HG02973 (cell line): ENCODE data around the gene C7orf25.
"Not testable (repeated sequence)": the region's sequence is repeated elsewhere in the genome, so short reads cannot be mapped to it uniquely, and the experiment has no call there.

Source experiments
- ATAC-seq: cut with Tn5 transposase; IDR thresholded peaks from one replicate; pipeline ENCODE4 v1.9.1; 2021; ENCODE audit warnings: moderate library complexity; ENCODE audit not compliant: unreplicated experiment

C7orf25 gene

DNA sequence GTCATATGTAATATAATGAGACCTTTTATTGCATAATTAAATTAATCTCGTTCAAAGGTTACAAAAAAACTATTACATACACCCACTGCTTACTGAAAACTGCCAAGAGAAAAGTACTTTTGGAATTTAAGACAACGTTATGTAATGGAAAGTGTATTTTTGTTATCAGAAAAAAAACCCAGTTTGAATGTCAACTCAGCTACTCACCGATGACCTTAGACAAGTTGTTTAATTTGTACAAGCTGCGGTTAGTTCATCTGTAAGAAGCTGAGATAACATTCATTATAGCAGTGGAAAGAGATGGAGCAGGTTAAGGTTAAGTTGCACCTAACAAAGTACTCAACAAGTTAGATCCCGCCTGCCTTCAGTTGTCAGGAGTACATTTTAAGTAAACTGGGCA, 19.0 kb upstream of the C7orf25 start:
- ATAC-seq = no peak

DNA sequence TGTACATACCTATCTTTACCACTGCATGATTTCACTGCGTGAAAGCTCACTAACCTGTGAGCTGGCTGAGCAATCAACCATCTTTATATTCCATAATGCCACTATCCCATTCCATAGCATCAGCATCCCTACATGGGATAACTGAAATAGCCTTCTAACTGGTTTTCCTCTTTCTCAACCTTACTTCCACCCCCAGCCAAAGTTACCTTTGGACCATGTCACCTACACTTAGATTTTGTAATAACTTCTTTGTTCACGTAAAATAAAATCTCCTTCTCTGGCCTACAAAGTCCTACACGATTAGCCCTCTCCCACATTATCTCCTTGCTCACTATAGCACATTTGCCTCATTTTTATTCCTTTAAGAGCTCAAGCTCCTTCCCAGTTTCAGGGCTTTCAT, 17.6 kb upstream of the C7orf25 start:
- ATAC-seq = no peak

DNA sequence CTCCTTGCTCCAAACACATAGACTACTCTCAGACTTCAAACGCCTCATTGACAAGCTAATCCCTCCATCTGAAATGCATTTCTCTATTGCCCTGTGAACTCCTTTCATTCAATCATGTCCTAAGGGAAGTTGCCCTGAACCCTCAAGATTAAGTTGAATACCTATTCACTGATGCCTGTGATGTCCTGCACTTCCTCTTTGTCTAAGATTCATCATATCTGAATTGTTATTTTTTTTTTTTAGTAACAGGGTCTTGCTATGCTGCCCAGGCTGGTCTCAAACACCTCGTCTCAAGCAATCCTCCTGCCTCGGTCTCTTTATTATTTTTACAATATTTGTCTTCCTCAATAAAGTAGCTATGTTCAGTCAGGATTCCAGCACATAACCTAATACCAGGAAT, 16.9 kb upstream of the C7orf25 start:
- ATAC-seq = no peak

DNA sequence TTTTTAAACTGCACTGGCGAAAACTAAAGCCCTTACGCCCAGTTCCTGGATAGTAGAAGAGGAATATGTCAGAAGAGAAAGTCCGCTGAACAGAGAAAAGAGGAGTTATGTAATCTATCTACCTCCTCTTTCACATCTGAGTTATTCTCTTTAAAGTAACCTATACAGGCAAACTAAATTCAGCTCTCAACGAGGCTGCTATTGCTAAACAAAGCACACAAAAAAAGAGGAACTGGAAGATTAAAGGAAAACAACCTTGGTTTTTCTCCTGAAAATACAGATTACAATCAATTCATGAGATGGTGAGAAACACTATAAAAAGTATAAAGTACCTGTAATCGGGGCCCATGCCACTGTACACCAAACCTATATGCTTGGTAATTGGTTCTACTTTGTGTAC, 14.3 kb upstream of the C7orf25 start:
- no peak for ATAC-seq

DNA sequence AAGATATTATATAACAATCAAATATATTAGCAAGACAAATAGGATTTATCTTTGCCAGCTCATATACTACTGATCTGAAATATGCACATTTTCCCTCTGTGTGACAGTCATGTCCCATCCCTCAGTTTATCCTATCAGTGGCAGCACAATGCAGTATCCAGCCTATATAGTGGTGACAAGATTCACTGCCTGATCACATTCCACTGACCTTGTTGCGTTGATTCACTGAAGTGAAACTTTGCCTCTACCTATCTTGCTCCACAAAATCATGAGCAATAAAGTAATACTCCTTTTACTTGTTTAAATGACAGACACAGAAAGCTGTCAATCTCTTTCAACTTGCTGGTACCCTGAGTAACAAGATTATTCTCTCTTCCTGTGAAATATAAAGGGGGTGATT, 13.8 kb upstream of the C7orf25 start:
- no peak for ATAC-seq

DNA sequence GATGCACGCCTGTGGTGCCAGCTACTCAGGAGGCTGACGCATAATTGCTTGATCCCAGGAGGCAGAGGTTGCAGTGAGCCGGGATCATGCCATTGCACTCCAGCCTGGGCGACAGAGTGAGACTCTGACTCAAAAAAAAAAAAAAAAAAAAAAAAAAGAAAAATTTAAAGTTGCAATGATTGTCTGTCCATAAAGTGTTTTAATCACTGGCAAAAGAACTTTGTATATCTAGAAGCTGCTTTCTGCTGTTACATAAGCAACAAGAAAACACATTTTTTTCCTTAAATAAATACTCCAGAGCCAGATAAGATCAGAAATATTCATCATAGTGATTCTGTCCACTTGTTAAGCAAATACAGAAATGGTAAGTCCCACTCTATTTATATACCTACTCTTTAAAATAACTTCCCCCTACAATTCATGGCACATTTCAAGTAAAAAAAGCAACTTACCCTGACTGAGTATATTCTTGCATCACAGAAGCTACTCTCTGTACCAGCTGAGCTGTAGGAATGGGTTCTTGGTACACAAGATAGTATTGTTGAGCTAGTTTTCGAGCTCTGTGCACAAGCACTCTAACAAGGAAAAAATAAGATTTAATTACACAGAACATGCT, 12.5 kb upstream of the C7orf25 start:
- ATAC-seq = no peak

DNA sequence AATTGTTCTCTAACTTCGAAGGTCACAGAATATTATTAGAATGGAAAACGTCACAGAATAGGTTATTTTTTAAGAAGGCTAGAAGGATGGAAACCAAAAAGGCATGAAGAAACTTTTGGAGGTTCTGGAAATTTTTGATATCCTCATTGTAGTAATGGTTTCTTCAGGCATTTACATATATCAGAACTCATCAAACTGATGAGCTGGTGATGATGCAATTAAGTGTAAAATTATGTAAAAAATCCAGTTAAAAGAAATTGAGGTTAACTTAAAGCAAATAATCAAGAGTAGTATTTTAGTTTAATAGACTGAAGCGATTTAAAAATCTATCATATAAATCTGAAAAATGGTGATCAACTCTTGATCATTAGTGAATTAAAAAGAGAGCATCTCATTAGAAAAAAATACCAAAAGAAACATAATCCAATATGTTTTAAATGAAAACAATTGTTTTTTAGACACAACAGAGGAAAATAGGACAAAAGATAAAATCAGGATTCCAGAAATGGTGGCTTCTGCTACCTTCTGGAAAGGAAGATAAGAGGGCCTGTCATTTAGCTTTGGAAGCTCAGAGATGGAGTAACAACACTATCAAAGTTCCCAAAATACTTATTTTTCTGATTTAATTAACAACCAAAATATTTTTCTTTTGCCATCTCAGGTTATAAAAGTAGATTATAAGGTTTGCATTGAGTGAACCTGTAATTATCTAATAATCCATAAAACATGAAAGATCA, 10.3 kb upstream of the C7orf25 start:
- ATAC-seq = no peak

DNA sequence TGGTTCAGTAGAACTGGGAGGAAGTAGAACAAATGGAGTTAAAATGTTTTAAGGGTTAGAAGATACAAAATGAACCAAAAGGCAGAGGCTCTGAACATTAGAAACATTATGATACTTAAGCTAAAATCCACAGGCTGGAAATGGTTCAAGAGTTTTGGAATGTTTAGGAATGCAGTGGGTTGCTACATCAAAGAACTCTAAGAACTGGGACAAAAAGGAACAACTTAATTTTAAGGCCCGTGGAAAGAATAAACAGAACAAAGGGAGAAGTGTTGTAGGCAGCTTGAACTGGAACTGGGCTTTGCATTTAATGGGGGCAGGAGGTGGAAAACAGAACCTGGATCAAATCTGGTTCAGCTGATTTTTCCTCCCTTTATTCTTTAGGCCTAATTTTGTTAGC, 3.5 kb upstream of the C7orf25 start:
- ATAC-seq = no peak

DNA sequence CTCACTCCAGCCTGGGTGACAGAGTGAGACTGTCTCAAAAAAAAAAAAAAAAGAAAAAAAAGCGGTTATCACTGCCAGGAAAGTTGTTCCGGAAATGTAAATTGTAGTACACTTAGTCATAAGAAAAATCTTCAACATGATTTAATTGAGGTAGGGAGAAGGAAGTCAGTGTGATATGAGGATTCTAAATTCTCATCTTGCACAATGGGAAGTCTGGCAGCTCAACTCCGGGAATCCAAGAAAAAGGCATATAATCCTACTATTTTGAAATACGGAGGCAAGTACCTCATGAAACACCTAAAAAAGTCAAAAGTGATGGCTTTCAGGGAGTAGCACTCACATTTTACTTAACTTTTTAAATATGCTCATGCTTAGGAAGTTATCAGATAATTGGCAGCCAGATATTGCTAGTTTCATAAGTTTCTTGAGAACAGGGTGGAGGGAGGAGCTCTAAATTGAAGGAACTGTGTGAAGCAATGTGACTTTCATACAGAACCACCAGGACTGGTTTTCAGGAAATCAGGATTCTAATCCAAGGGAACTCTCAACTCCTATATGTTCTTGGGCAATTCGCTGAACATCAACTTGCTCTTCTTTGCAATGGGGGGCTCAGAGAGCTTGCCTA, 2.7 kb upstream of the C7orf25 start:
- ATAC-seq = no peak

DNA sequence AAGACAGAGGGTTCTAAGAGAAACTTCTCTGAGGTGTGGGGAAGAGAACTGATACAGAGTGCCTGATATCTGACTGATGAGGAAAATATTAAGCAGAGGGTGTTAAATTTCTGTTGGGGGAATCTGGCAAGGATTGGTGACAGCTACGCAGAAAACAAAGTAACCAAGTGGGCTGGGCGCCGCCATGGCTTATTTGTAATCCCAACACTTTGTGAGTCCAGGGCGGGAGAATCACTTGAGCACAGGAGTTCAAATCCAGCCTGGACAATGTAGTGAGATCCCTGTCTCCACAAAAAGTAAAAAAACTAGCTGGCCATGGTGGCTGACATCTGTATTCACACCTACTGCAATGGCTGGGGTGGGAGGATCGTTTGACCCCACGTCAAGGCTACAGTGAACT, 2.1 kb upstream of the C7orf25 start:
- ATAC-seq = no peak

DNA sequence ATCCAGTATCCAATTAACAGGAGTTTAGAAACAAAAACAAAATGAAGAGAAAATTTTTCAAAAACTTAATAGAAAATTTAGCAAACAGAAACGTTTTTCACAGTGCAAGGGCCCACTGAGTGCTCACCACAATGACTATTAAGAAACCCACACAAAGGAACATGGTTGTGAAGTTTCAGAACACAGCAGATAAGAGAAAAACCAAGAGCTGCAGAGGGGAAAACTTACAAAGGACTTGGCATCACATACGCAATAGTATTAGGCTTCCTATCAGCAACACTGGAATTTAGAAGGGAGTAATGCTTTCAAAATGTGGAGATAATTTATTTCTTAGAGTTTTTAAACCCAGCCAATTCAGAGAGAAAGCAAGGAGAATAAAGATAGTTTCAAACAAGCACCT, 1.7 kb upstream of the C7orf25 start:
- no peak for ATAC-seq

DNA sequence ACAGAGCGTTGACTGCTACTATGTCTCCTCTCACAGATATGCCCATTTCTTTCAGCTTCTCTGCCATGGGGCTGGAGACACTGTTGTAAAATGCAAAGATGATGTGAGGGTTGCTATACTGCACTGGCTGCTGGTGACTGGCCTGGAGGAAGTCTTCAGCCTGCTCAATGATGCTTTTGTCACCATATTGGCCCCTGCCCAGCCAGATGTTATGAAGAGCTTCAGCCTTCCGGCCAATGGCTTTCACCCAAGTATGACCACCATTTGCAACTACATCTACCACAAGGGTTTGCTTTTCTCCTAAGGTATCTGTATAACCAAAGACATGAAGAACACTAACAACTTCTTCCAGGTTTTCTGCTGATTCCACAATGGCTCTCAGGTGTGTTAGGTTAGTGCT, 1.6 kb downstream of the C7orf25 start:
- no peak for ATAC-seq

DNA sequence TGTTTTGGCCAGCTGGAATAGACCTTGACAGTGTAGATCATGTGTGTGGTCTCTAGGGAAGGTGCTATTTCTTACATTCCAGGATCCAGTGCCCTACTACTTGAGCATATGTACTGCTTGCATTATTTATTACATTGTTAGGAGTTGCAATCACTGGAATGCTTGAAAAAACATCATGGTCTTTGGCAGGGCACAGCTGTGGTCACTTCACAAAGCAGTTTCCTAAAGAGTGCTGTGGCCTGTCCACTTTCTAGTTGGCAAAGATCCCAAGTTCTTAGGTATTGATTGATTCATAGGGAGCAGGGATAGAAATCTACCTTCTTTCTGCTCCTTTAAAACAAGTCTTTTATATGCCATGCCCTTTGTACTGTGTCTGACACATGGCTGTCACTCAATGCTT, 4.6 kb downstream of the C7orf25 start:
- ATAC-seq = no peak

DNA sequence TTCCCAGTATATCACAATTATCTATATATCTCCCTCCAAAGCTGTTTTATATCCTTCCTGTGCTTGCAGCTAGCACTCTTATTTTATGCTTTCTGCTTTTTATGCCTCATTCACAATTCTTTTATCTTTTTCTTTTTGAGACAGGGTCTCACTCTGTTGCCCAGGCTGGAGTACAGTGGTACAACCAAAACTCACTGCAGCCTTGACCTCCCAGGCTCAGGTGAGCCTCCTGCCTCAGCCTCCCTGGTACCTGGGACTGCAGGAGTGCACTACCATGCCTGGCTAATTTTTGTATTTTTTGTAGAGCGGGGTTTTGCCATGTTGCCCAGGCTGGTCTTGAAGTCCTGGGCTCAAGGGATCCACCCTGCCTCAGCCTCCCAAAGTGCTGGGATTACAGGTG, 5.7 kb downstream of the C7orf25 start:
- ATAC-seq = no peak

DNA sequence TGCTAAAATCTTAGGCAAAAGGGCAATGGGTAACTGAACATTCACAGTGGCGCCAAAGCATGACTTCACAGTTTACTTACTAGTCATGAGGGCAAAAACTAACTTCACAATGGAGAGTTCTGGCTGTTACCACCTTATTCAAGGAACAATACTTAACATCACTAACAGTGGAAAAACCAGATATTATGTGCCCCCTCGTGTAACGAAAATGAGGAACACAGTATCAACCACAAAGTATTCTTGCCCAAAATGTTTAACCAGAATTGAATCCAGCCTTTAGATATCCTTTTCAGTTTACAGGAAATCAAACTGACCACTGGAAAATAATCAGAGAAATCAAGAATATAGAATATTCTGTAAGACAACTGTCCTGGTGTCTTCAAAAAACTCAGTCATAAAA, 9.5 kb downstream of the C7orf25 start:
- ATAC-seq = no peak

DNA sequence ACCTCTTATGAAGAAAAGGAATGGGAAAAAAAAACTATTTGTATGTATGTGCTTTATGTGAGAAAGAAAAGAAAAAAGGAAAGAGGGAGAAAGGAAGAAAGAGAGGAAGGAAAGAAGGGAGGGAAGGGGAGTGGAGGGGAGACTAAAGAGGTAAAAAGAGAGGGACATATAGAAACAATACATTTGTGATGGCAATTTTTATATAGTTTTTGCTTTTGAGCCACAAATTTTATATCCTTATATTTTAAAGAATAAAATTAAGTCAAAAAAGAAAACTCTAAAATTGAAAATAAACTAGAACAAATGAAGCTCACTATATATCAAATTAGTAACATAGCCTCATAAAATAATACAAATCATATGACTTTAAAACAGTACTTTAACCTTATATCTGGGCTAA, 11.0 kb downstream of the C7orf25 start:
- no peak for ATAC-seq

DNA sequence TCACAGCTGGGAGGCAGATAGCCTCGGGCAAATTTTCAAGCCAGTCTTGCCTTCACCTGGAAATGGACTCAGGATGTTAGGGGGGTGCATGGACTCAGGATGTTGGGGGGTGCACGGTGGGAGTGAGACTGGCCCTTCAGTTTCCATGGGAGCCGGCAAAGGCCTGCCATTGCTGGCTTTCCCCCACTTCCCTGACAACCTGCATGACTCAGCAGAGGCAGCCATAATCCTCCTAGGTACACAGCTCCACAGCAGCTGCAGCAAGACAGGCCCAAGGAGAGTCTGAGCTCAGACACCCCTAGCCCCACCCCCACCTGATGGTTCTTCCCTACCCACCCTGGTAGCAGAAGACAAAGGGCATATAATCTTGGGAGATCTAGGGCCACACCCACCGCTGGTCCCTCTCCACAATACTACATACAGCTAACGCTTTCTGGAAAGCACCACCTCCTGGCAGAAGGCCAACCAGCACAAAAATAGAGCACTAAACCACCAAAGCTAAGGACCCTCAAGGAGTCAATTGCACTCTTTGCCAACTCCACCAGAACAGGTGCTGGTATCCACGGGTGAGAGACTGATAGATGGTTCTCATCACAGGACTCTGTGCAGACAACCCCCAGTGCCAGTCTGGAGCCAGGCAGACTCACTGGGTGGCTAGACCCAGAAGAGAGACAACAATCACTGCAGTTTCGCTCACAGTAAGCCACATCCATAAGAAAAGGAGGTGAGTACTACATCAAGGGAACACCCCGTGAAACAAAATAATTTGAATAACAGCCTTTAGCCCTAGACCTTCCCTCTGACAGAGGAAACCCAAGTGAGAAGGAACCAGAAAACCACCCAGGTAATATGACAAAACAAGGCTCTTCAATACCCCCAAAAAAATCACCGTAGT, 18.3 kb downstream of the C7orf25 start:
- no peak for ATAC-seq

DNA sequence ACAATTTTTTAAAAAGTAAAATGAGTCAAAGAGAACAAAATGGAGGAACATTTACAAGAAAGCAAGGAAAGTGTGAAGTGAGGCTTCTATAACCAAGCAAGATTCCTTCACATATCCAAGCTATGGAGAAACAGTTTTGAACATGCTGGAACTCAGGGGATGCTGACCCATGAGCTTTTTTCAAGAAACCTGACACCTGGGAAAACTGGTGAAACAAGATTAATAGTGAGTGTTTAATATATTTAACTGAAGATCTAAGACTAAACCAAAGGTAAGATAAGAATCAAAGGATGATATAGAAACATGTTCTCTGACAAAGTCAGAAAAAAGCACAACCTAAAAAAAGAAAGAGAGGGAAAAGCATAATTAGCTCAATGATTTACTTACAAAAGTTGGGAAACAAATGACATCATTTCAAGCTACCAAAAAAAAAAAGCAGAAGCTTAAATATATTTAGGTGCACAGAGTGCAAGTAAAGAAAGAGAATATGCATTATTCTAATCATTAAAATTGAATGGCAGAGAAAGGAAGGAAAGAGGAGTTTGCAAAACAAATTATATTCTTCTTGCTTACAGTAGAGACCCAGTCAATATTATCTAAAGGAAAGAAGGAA, 24.9 kb downstream of the C7orf25 start:
- ATAC-seq = no peak

DNA sequence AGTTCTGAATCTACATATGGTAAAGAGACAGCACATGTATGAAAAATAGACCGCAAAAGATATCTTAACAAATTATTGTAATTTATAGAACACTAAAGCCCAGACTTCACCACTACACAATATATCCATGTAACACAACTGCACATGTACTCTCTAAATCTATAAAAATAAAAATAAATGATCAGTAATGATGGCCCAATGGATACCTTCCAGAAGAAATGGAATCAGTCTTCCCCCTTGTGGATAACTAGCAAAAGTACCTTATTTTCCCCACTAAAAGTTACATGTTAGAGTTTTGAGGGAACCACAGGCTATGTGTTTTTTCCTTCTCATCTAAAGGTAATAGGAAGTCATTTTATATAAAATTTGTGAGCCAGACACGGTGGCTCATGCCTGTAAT, 25.7 kb downstream of the C7orf25 start:
- no peak for ATAC-seq

DNA sequence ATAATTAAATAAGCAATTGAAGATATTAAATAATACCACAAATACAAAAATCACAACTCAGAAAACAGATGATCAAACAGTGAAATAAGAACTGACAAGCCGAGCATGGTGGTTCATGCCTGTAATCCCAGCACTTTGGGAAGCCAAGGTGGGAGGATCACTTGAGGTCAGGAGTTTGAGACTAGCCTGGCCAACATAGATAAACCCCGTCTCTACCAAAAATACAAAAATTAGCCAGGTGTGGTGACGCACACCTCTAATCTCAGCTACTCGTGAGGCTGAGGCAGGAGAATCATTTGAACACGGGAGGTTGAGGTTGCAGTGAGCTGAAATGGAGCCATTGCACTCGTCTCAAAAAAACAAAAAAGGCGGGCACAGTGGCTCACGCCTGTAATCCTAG, 26.7 kb downstream of the C7orf25 start:
- ATAC-seq = not testable (repeated sequence)

DNA sequence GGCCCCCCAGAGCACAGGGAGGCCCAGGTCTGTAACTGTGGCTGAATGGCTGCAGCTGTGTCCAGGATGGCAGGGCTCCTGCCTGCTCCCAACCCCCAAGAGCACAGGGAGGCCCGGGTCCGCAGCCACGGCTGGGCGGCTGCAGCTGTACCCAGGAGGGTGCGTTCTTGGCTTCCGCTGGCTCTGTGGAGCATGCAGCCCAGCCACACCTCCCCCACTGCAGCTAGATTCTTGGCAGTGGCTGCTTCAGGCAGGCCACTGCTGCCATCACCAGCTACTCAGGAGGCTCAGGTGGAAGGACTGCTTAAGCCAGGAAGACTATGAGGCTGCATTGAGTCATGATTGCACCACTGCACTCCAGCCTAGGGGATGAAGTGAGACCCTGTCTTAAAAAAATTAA, 27.9 kb downstream of the C7orf25 start:
- ATAC-seq = no peak
